Upper lobe of right lung (tissue), 1 donor: Measurements from ENCODE around the gene KRT10. TPM values are rescaled to one million over a fixed set of nuclear protein-coding genes. Genes with fewer than 3 reads are reported as not detected.
"Not testable (repeated sequence)": the region's sequence is repeated elsewhere in the genome, so short reads cannot be mapped to it uniquely, and the experiment has no call there.

ENCODE experiments used
- ATAC-seq: fragments of 200-7000 bp; cut with Tn5 transposase; one replicate; pipeline ENCODE4 v1.9.1; 2020; ENCODE audit warnings: mild to moderate bottlenecking, moderate library complexity
- DNase-seq: peaks from one replicate; pipeline ENCODE4 v3.0.0-alpha.2; 2020
- H3K27ac ChIP-seq: fragments of 200-600 bp; one replicate; pipeline ENCODE4 v1.8.0; 2022
- H3K27me3 ChIP-seq: fragments of 200-600 bp; one replicate; pipeline ENCODE4 v1.8.0; 2022; ENCODE audit warnings: mild to moderate bottlenecking
- H3K36me3 ChIP-seq: fragments of 200-600 bp; one replicate; pipeline ENCODE4 v1.8.0; 2022
- H3K4me1 ChIP-seq: fragments of 200-600 bp; one replicate; pipeline ENCODE4 v1.8.0; 2022
- H3K4me3 ChIP-seq: fragments of 200-600 bp; one replicate; pipeline ENCODE4 v1.8.0; 2022; ENCODE audit warnings: mild to moderate bottlenecking
- H3K9me3 ChIP-seq: fragments of 200-600 bp; one replicate; pipeline ENCODE4 v1.8.0; 2022
- intact Hi-C: fragments of 100-400 bp; cut with DNase I; formaldehyde crosslinking; loops from one replicate; pipeline ENCODE4 v1.11.0; 2022
- total RNA-seq: library from RNA; stranded (reverse); fragmentation: NEBNext Ultra II Directional; extraction: Animal tissue kit (Norgen Biotek cat#: 25700); gene quantifications from one replicate; pipeline ENCODE4 v1.2.1, GENCODE V29; 2021
- TF ChIP-seq, protein P1 (sequence below): fragments of 200-600 bp; IDR thresholded peaks from one replicate; pipeline ENCODE4 v1.8.0; 2022; ENCODE audit warnings: antibody characterized with exemption
- donor health status: DM: no; HTN: yes; CAD: no; lungs with severe emphysema.

Gene KRT10
- total RNA-seq, 1 donor from 2014 or later = 36.8 TPM

DNA sequence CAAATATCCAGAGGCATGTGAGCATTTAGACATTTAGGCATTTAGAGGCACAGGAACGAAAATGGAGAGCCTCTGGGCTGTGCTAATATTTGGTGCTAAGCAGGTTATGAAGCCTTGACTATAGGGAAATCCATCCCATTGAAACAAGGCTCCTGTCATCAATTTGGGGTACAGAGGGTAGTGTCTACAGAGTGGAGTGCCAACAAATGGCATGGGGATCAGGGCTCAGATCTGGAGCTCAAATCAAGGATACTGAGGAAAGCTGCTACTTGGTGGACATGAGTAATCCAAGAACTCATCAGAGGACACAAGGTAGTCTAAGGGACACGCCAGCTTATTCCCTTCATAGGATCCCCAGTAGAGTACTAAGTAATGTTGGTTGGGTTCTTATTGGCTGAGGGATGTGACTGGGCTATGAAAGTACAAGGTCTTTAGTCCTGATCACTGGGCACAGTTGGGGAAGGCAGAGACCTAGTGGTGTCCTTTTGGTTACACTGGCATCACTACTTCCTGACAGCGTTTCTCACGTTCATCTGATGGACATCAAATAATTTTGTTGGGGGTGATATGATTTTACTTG is 5.2 kb downstream of the KRT10 start:
- Histone ChIP-seq H3K4me1 (no peaks in the 10 kb centered on the region), H3K4me3 (no peak overlapping the region), H3K36me3 (no peaks in the 10 kb centered on the region), H3K9me3 (no peaks in the 10 kb centered on the region), H3K27ac (no peak overlapping the region), H3K27me3 (peaks cover 10% of the 10 kb centered on the region)
- no peak for DNase-seq
- TF ChIP-seq, protein P1, sequence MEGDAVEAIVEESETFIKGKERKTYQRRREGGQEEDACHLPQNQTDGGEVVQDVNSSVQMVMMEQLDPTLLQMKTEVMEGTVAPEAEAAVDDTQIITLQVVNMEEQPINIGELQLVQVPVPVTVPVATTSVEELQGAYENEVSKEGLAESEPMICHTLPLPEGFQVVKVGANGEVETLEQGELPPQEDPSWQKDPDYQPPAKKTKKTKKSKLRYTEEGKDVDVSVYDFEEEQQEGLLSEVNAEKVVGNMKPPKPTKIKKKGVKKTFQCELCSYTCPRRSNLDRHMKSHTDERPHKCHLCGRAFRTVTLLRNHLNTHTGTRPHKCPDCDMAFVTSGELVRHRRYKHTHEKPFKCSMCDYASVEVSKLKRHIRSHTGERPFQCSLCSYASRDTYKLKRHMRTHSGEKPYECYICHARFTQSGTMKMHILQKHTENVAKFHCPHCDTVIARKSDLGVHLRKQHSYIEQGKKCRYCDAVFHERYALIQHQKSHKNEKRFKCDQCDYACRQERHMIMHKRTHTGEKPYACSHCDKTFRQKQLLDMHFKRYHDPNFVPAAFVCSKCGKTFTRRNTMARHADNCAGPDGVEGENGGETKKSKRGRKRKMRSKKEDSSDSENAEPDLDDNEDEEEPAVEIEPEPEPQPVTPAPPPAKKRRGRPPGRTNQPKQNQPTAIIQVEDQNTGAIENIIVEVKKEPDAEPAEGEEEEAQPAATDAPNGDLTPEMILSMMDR = no peak
- ATAC-seq = no peak
- intact Hi-C loops = no loop called here

DNA sequence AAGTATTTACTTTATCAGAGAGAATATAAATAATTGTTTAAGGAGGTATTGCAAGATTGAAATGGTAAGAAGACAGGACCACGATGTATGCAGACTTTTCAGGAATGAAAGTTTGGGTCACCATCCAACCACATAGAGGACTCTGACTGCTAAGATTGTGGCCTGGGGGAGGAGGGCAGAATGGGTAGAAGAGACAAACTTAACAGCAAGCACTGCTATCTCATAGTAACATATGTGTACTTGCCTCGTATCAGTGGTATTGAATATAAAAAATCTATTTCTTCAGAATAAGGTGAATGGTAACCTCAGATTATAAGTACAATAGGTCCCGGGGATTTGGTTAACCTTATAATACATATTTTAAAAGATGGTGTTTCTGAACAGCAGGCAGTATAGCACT is 5.8 kb downstream of the KRT10 start:
- Histone ChIP-seq H3K4me1 (no peaks in the 10 kb centered on the region), H3K27ac (no peak overlapping the region), H3K9me3 (no peaks in the 10 kb centered on the region), H3K4me3 (no peak overlapping the region), H3K27me3 (peaks cover 12% of the 10 kb centered on the region), H3K36me3 (no peaks in the 10 kb centered on the region)
- intact Hi-C loops = no loop called here
- TF ChIP-seq, protein P1 = no peak
- ATAC-seq (no peak), DNase-seq (no peak)

DNA sequence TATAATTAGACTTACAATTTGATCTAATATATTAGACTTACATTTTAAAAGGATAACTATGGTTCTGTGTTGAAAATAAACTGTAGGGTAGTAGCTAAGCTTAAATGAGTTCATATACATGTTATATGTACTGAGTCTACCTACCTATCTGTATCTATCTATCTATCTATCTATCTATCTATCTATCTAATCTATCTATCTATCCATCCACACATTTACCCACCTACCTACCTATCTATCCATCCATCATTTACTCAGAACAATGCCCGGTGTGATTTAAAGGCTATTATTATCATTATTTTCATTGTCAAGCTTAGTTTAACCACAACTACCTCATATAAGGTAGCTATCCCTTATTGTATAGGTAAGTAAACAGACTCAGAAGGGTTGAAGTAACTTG is 7.0 kb downstream of the KRT10 start:
- H3K4me1 ChIP-seq = no peaks in the 10 kb centered on the region
- H3K9me3 ChIP-seq = no peaks in the 10 kb centered on the region
- no peak overlapping the region for H3K27ac ChIP-seq
- ATAC-seq (no peak), DNase-seq (no peak)
- intact Hi-C loops = no loop called here
- H3K4me3 ChIP-seq = no peak overlapping the region
- no peaks in the 10 kb centered on the region for H3K36me3 ChIP-seq
- TF ChIP-seq, protein P1 = no peak
- peaks cover 12% of the 10 kb centered on the region for H3K27me3 ChIP-seq

DNA sequence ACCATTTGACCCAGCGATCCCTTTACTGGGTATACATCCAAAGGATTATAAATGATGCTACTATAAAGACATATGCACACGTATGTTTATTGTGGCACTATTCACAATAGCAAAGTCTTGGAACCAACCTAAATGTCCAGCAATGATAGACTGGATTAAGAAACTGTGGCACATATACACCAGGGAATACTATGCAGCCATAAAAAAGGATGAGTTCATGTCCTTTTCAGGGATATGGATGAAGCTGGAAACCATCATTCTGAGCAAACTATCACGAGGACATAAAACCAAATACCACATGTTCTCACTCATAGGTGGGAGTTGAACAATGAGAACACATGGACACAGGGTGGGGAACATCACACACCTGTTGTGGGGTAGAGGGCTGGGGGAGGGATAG is 7.8 kb downstream of the KRT10 start:
- H3K9me3 ChIP-seq, DNase-seq, H3K36me3 ChIP-seq, H3K4me3 ChIP-seq, intact Hi-C loops, ATAC-seq, H3K27ac ChIP-seq, H3K4me1 ChIP-seq: not testable (repeated sequence)
- H3K27me3 ChIP-seq = peaks cover 17% of the 10 kb centered on the region

DNA sequence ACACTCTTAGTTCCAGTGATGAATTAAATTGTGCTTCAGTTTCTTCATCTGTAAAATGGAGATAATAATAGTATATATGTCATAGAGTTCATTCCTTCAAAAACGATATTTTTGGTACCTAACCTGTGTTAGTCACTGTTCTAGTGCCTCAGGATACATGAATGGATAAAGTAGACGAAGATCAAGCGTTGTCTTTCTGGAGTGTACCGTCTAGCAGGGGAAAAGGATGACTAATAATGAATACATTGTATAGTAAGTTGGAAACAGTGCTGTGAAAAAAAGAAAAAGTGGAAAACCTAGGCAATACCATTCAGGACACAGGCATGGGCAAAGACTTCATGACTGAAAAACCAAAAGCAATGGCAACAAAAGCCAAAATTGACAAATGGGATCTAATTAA is 8.6 kb downstream of the KRT10 start:
- Histone ChIP-seq H3K27ac (no peak overlapping the region), H3K4me3 (no peak overlapping the region), H3K9me3 (no peaks in the 10 kb centered on the region), H3K27me3 (peaks cover 25% of the 10 kb centered on the region), H3K36me3 (no peaks in the 10 kb centered on the region), H3K4me1 (no peaks in the 10 kb centered on the region)
- DNase-seq = no peak
- no peak for ATAC-seq
- TF ChIP-seq, protein P1 = no peak
- intact Hi-C loops = no loop called here

DNA sequence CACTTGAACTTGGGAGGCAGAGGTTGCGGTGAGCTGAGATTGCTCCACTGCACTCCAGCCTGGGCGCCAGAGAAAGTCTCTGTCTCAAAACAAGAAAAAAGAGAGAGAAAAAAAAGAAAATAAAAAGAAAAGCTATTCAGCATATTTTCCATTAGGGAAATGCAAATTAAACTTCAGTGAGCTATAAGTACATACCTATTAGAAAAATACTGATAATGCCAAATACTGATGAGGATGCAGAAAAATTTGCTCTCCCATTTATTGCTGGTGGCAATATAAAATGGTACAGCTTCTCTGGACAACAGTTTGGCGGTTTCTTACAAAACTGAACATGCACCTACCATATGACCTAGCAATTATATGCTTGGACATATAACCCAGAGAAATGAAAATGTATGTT is 9.8 kb downstream of the KRT10 start:
- ATAC-seq = no peak
- no peak overlapping the region for H3K4me3 ChIP-seq
- H3K4me1 ChIP-seq = no peaks in the 10 kb centered on the region
- TF ChIP-seq, protein P1 = no peak
- DNase-seq = no peak
- no peaks in the 10 kb centered on the region for H3K36me3 ChIP-seq
- intact Hi-C loops = no loop called here
- no peak overlapping the region for H3K27ac ChIP-seq
- H3K27me3 ChIP-seq = peaks cover 35% of the 10 kb centered on the region
- H3K9me3 ChIP-seq = no peaks in the 10 kb centered on the region
